Measurements from ENCODE around the gene ZNF385B. TPM values are rescaled to one million over a fixed set of nuclear protein-coding genes. Genes with fewer than 3 reads are reported as not detected.

ZNF385B gene
- total and polyA plus RNA-seq, 9 of the 15 experiments (the other 6 are each of a cell fraction or from before 2014, with no cell fraction given) = 0.50 TPM; not detected in 8

GRCh38 chr2:179861027-179861415 is 391 bp downstream of the ZNF385B start (continued):
- no peak for TF ChIP-seq ERF (CRISPR knock-in tag; IDR thresholded peaks at IDR 0.05)
- no peak for TF ChIP-seq CEBPG (CRISPR knock-in tag; IDR thresholded peaks at IDR 0.05)
- no peak for TF ChIP-seq CEBPG (tag; conservative IDR thresholded peaks at IDR 0.05 in 1 of 2, IDR thresholded peaks at IDR 0.05 in 1 of 2)
- TF ChIP-seq KLF6 (CRISPR knock-in tag; IDR thresholded peaks at IDR 0.05; ENCODE audit: borderline replicate concordance) = no peak
- TF ChIP-seq NUFIP1 (IDR thresholded peaks at IDR 0.05; ENCODE audit: partially characterized antibody) = no peak
- no peak for TF ChIP-seq ZNF699 (CRISPR knock-in tag; IDR thresholded peaks at IDR 0.05; ENCODE audit: insufficient replicate concordance)
- no peak for TF ChIP-seq KDM2B (CRISPR knock-in tag; IDR thresholded peaks at IDR 0.05)

DNA sequence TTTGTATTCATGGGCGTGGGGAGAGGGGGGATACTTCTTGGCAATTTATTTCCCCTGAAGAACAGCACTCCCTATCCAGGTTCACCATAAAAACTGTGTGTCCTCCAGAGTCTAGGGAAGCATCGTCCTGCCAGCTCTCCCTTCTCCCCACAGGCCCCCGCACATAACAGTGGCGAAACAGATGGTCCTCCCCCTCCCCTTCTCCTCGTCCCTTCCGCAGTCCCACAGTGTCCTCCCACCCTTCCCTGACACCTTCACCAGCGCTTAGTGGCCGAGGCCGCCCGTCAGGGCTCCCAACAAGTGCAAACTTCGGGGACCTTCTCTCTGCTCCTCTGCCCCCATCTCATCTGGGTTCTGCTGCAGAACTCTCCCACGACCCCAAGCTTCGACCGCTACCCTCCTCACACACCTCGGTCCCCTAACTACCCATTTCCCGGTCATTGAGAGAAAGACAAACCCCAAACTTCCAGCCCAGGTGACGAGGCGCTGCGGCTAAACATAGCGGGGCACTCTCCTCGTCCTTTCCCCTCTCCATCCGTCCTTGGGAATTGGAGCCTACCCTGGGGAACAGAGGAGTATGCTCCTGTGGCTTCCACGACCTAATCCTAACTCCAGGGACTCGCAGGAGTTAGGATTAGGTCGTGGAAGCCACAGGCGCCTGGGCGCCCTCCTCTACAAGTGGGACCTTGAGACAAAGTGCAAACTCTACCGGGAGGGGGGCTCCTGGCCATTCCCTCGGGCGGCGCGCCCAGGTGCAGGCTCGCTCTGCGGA is 971 bp downstream of the ZNF385B start:
- peak; percentile 43 for ATAC-seq
- in situ Hi-C loops (cut with MboI) = no loop called here
- CTCF ChIA-PET (ENCODE audit: low intra/inter-chr PET ratio) = no interaction called here
- BruUV-seq (replicated peaks) = no TSS peak
- FAIRE-seq = no peak
- Histone ChIP-seq H4K20me1 (replicated peaks; ENCODE audit: control insufficient read depth, insufficient read depth, low read length) (no peaks in the 10 kb centered on the region), H3K9ac (ENCODE audit: insufficient read depth in 1 of 2, low read depth in 2 of 2, low read length in 2 of 2) (no peak overlapping the region), H3K4me3 (no peak overlapping the region), H3K27ac (ENCODE audit: extremely low read depth, low read depth, low read length) (no peak overlapping the region), H3K79me2 (ENCODE audit: control insufficient read depth, insufficient read depth, low read length) (no peaks in the 10 kb centered on the region), H3K36me3 (ENCODE audit: control insufficient read depth, insufficient read depth, low read length) (no peaks in the 10 kb centered on the region), H2AFZ (ENCODE audit: low read depth, low read length) (no peak overlapping the region), H3K9me1 (ENCODE audit: control insufficient read depth, insufficient read depth, low read length) (no peaks in the 10 kb centered on the region), H3K9me3 (replicated peaks; ENCODE audit: control insufficient read depth, insufficient read depth, low read depth, low read length) (no peaks in the 10 kb centered on the region), H3K4me2 (ENCODE audit: insufficient read depth, low read length) (no peak overlapping the region), H3K4me1 (replicated peaks in 1 of 2; ENCODE audit: control insufficient read depth in 2 of 2, insufficient read depth in 2 of 2, low read length in 2 of 2) (peaks cover 0 to 11% of the 10 kb centered on the region in 2 experiments; a peak in 1 of 5 replicates), H3K27me3 (ENCODE audit: control insufficient read depth in 2 of 2, insufficient read depth in 2 of 2, low read length in 2 of 2) (peaks cover 12 to 29% of the 10 kb centered on the region in 2 experiments; a peak in 3 of 5 replicates)
- intact Hi-C loops (cut with micrococcal nuclease) = no loop called here
- POLR2A ChIA-PET = no interaction called here
- DNase-seq (ENCODE audit: extremely low read depth in 1 of 4, low spot score in 3 of 4) = no peak
- TF ChIP-seq ETV6 (IDR thresholded peaks at IDR 0.05; ENCODE audit: borderline replicate concordance in 1 of 2, low read depth in 2 of 2, low read length in 1 of 2) = no peak
- no peak for TF ChIP-seq ETV6 (CRISPR knock-in tag; IDR thresholded peaks at IDR 0.05; ENCODE audit: borderline replicate concordance)
- TF ChIP-seq TRIM24 (IDR thresholded peaks at IDR 0.05) = no peak
- WGBS (ENCODE audit: insufficient coverage, low coverage, missing lambda C conversion rate) = under 1% methylated on average over 28 of the region's 34 CpGs
